Measurements from ENCODE around the gene POLR2E. TPM values are rescaled to one million over a fixed set of nuclear protein-coding genes. Genes with fewer than 3 reads are reported as not detected.

The POLR2E gene
- total RNA-seq, 1 donor from 2014 or later, result 181 TPM

DNA sequence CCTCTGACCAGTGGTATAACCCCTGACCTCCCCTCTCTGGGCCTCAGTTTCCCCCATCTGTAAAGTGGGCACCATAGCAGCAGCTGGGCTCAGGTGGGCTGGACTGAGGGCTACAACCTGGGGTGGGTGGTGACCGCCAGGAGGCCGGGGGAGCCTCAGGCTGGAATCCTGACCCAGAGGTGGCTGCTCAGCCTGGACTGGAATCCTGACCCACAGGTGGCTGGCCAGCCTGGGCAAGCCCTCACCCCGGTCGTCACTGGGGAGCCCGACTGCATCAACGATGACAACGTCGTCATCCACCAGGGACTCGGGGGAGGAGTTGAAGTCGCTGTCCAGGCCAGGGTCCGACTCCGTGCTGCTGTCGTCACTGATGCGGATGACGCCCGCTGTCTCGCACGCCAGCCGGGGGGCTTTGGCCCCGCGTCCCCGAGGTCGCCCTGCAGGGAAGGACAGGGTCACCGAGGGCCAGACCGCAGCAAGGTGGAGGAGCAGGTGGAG is 18.9 kb upstream of the POLR2E start:
- no peaks in the 10 kb centered on the region for H3K4me1 Mint-ChIP-seq (ENCODE audit: unreplicated experiment)
- no peak for DNase-seq (ENCODE audit: extremely low spot score, unreplicated experiment)
- H3K4me3 Mint-ChIP-seq, result no peak overlapping the region
- TF ChIP-seq, protein P1, sequence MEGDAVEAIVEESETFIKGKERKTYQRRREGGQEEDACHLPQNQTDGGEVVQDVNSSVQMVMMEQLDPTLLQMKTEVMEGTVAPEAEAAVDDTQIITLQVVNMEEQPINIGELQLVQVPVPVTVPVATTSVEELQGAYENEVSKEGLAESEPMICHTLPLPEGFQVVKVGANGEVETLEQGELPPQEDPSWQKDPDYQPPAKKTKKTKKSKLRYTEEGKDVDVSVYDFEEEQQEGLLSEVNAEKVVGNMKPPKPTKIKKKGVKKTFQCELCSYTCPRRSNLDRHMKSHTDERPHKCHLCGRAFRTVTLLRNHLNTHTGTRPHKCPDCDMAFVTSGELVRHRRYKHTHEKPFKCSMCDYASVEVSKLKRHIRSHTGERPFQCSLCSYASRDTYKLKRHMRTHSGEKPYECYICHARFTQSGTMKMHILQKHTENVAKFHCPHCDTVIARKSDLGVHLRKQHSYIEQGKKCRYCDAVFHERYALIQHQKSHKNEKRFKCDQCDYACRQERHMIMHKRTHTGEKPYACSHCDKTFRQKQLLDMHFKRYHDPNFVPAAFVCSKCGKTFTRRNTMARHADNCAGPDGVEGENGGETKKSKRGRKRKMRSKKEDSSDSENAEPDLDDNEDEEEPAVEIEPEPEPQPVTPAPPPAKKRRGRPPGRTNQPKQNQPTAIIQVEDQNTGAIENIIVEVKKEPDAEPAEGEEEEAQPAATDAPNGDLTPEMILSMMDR (conservative IDR thresholded peaks at IDR 0.05), result no peak
- no peak overlapping the region for H3K27ac Mint-ChIP-seq
- H3K9me3 Mint-ChIP-seq, result no peaks in the 10 kb centered on the region
- H3K36me3 Mint-ChIP-seq, result no peaks in the 10 kb centered on the region
- no peaks in the 10 kb centered on the region for H3K27me3 Mint-ChIP-seq

DNA sequence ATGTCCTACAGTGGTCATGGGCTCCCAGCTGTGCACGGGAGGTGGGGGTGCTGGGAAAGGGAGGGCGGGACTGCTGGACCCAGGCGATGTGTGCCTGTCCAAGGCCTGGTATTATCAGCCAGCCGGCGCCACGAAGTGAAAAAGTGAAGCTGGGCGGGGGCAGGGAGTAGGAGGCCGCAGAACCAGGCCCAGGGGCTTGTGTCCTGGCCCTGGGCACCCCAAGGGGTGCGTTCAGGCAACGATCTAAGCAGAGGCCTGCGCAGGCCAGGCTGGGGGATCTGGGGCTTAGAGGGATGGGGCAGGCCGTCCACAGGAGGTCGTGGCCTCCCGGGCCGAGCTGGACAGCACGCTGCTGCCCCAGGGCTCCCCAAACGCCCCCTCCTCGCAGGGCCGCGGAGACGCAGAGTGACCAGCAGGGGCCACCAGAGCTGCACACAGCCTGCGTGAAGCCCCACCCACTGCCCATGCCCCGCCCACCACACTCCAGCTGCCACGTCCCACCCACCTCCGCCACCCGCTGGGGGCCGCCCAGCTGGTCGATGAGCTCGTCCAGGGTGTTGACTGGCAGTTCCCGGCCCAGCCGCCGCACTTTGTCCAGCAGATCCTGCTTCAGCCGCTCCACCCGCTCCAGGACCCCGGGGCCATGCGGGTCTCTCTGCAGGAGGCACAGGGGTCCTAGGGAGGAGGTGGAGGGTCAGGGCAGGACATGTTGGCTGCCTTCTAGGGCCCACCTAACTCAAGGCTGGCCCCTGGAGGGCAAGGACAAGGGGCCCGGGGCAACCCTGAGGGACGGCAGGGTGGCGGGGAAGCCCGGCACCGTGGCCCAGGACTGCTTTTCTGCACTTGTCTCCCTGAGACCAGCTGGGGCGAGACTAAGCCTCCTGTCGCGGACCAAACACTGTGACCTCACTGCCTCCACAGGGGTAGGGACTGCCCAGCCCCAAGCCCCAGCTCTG is 18.1 kb upstream of the POLR2E start:
- no peak overlapping the region for H3K4me3 Mint-ChIP-seq
- no peaks in the 10 kb centered on the region for H3K9me3 Mint-ChIP-seq
- H3K4me1 Mint-ChIP-seq (ENCODE audit: unreplicated experiment), result no peaks in the 10 kb centered on the region
- no peaks in the 10 kb centered on the region for H3K36me3 Mint-ChIP-seq
- DNase-seq (ENCODE audit: extremely low spot score, unreplicated experiment), result peak; percentile 90
- H3K27ac Mint-ChIP-seq, result no peak overlapping the region
- no peaks in the 10 kb centered on the region for H3K27me3 Mint-ChIP-seq
- TF ChIP-seq, protein P1 (conservative IDR thresholded peaks at IDR 0.05), result peak; percentile 90

DNA sequence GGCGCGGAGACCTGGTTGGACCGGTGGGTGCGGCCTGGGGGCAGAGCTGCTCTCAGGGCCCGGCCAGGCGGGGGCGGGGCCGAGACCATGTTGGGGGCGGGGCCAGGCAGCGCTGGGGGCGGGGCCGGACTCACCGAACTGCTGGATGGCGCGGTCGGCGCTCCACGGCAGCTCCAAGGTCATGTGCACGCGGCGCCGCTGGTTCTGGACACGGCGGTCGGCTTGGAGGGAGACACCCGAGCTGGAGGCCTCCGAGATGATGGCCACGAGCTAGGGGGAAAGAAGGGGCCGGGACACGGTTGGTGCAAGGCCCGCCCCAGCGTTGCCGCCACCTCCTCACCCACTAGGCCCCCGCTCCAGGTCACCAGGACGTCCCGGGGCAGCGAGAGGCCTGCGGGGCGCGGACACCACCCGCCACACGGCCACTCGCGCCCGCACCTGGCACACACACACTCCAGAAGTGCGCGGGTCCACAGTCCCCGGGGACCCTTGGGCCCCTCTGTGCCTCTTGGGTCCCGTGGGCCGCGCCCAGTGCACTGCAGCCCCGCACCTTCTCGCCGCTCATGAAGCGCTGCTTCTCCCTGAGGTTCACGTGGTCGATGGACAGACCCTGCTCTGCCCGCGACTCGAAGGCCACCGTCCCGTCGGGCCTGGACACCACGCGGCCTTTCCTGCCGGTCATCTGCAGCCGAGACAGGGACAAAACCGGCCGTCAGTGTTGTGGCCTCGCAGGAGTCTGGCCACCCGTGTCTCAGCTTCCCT is 17.3 kb upstream of the POLR2E start:
- no peaks in the 10 kb centered on the region for H3K9me3 Mint-ChIP-seq

DNA sequence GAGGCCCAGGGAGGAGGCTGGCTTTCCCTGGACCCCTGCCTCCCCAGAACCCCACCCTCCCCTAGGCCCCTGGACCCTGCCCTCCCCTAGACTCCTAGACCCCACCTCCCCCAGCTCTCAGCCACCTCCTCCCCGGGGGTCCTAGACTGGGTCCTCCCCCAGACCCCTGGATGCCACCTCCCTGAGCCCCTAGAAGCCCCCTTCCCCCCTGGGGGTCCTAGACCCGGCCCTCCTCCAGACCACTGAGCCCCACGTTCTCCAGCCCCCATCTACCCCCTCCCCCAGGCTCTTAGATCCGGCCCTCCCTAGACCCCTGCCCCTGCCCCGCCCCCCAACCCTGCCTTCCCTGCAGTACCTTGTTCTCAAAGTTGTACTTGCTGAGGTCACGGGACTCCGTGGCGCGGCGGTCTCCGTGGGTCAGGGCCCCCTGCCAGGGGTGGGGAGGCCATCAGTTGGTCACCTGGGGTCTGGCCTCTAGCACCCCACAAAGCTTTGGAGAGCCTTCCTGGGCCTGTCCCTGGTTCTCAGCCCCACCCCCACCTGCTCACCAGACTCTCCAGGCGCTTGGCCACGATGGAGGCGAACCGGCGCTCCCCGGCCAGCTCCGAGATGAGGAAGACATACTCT is 16.6 kb upstream of the POLR2E start:
- Mint-ChIP-seq H3K4me3 (no peak overlapping the region), H3K27me3 (no peaks in the 10 kb centered on the region), H3K9me3 (no peaks in the 10 kb centered on the region), H3K27ac (no peak overlapping the region), H3K36me3 (no peaks in the 10 kb centered on the region), H3K4me1 (ENCODE audit: unreplicated experiment) (no peaks in the 10 kb centered on the region)
- no peak for DNase-seq (ENCODE audit: extremely low spot score, unreplicated experiment)
- TF ChIP-seq, protein P1 (conservative IDR thresholded peaks at IDR 0.05), result no peak

More for the DNA sequence above, 17.3 kb upstream of the POLR2E start:
- no peak for DNase-seq (ENCODE audit: extremely low spot score, unreplicated experiment)
- TF ChIP-seq, protein P1 (conservative IDR thresholded peaks at IDR 0.05), result no peak
- no peaks in the 10 kb centered on the region for H3K4me1 Mint-ChIP-seq (ENCODE audit: unreplicated experiment)
- H3K27ac Mint-ChIP-seq, result no peak overlapping the region
- no peaks in the 10 kb centered on the region for H3K27me3 Mint-ChIP-seq
- H3K36me3 Mint-ChIP-seq, result no peaks in the 10 kb centered on the region
- H3K4me3 Mint-ChIP-seq, result no peak overlapping the region

DNA sequence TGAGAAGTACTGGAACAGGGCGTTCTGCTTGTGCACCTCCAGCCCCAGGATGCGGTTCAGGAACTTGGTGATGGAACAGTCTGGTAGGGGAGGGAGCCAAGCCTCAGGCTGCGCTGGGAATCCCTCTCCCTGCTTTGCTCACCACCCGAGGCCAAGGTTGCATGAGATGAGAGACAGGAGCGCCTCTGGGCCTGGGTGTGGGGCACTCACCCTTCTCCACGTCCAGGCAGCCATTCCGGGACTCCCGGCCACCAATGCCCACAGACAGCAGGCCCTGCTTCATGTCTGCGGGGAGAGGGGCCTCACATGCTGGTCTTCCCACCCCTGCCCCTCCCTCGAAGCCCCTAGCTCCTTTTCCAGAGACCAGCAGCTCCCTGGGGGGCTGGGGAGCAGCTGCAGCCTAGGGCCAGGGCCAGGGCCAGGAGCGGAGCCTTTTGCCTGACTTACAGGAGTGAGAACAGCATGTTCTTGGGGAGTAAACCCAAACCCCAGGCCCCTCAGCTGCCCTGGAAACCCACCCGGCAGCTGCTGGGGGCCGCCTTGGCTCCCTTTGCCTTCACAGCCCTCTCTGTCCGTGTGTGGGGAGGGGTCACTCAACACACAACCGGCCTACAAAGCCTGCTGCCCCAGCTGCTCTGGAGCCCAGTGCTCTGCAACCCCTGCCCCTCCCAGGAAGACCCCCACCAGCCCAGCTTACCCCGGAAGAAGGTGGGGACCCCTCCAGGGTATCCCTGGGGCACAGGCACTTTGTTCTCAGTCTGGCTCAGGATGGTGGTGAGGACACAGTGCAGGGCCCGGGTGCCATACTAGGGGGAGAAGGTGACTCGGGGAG is 15.8 kb upstream of the POLR2E start:
- H3K9me3 Mint-ChIP-seq, result no peaks in the 10 kb centered on the region
- H3K27ac Mint-ChIP-seq, result no peak overlapping the region
- DNase-seq (ENCODE audit: extremely low spot score, unreplicated experiment), result no peak
- no peaks in the 10 kb centered on the region for H3K36me3 Mint-ChIP-seq
- no peaks in the 10 kb centered on the region for H3K27me3 Mint-ChIP-seq
- TF ChIP-seq, protein P1 (conservative IDR thresholded peaks at IDR 0.05), result no peak
- no peaks in the 10 kb centered on the region for H3K4me1 Mint-ChIP-seq (ENCODE audit: unreplicated experiment)
- H3K4me3 Mint-ChIP-seq, result no peak overlapping the region

Measured in type B pancreatic cell (in vitro differentiated cells).